Fibroblast of the aortic adventitia (primary cell): ENCODE data around the gene TTLL12. TPM values are rescaled to one million over a fixed set of nuclear protein-coding genes. Genes with fewer than 3 reads are reported as not detected.

Experiments
- DNase-seq: peaks from one replicate; pipeline ENCODE4 v3.0.0-alpha.2; 2010; ENCODE audit warnings: low read depth
- H3K4me3 ChIP-seq: 2 replicates; pipeline ENCODE4 v1.5.1; 2011; ENCODE audit warnings: low read depth, mild to moderate bottlenecking, control low read depth, low read length, moderate library complexity
- total RNA-seq: library from RNA; depleted of rRNA; stranded (reverse); fragments of >200 nt; gene quantifications from 2 replicates; pipeline ENCODE4 v1.2.3, GENCODE V29; 2012; ENCODE audit warnings: low replicate concordance
- TF ChIP-seq, protein P1 (sequence below): IDR thresholded peaks from 2 replicates; pipeline ENCODE4 v1.5.1; 2011; ENCODE audit warnings: mild to moderate bottlenecking, low read length, control low read depth, inconsistent platforms; ENCODE audit not compliant: insufficient read depth

The TTLL12 gene
- total RNA-seq, 1 donor = 40.5 TPM

DNA sequence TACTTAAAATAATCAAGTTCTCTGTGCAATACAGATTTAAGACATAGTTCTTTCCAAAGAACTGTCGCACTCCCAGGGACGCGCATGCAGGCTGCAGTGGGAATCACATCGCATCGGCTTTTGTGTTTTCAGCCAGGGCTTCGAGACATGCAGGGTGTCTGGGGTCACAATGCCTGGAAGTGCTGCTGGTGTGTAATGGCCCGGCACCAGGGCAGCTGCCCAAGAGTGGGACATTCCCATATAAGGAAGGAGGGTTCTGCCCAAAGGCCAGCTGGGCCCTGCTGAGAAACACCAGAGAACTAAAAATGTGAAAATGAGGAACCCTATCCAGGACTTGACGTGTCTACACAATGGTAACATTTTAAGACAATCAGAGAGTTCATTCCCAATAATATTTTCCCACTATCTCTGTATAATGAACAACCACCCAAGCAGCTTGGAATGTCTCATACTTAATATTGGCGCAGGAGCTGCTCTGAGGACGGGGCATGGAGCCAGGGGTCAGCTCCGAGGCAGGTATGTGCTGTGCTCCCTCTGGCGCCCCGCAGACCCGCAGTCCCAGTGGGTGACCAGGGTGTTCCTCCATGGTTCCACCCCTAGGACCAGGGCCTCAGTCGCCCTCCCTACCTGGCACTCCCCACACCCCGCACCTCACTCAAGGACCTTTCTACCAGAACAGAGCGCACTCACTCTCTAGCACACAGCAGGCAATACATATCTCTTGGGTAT is 55.0 kb downstream of the TTLL12 start:
- no peak for DNase-seq
- TF ChIP-seq, protein P1, sequence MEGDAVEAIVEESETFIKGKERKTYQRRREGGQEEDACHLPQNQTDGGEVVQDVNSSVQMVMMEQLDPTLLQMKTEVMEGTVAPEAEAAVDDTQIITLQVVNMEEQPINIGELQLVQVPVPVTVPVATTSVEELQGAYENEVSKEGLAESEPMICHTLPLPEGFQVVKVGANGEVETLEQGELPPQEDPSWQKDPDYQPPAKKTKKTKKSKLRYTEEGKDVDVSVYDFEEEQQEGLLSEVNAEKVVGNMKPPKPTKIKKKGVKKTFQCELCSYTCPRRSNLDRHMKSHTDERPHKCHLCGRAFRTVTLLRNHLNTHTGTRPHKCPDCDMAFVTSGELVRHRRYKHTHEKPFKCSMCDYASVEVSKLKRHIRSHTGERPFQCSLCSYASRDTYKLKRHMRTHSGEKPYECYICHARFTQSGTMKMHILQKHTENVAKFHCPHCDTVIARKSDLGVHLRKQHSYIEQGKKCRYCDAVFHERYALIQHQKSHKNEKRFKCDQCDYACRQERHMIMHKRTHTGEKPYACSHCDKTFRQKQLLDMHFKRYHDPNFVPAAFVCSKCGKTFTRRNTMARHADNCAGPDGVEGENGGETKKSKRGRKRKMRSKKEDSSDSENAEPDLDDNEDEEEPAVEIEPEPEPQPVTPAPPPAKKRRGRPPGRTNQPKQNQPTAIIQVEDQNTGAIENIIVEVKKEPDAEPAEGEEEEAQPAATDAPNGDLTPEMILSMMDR = no peak
- no peak overlapping the region for H3K4me3 ChIP-seq

DNA sequence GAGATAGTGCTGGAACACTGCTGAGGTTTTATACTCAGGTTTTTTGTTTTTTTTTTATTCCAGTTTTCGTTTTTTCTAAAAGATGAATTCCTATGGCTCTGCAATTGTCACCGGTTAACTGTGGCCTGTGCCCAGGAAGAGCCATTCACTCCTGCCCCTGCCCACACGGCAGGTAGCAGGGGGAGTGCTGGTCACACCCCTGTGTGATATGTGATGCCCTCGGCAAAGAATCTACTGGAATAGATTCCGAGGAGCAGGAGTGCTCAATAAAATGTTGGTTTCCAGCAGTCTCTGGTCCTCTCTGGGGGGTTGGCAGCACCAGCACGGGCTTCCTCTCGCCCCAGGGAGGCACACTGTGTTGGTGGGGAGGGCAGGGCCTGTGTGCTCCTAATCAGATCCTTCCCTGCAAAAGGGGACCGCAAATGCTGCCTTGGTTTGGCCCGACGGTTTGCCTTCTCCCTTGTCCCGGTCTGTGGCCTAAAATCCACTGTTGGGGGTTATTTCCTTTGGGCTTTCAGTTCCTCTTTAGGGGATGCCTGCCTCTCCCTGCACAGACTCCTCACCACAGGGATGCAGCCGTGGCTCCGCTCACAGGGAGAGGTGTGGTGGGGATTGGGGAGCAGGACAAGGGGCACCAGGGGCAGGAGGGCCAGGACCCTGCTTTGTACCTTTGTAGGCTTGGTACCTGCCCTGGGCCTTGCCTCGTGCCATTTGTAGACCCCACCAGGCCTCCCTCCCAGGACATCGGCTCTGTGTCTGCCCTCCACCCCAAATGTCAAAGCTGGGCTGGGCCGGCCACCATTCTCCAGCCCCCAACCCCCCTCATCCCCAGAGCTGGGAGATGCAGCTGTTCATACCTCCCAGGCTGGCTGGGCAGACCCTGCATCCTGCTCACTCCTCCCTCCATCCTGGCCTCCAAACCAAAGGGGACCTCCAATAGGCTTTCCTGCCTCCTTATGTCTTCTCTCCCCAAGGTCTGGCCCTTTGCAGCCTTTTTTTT is 57.2 kb downstream of the TTLL12 start:
- TF ChIP-seq, protein P1 = no peak
- DNase-seq = no peak
- H3K4me3 ChIP-seq = no peak overlapping the region

DNA sequence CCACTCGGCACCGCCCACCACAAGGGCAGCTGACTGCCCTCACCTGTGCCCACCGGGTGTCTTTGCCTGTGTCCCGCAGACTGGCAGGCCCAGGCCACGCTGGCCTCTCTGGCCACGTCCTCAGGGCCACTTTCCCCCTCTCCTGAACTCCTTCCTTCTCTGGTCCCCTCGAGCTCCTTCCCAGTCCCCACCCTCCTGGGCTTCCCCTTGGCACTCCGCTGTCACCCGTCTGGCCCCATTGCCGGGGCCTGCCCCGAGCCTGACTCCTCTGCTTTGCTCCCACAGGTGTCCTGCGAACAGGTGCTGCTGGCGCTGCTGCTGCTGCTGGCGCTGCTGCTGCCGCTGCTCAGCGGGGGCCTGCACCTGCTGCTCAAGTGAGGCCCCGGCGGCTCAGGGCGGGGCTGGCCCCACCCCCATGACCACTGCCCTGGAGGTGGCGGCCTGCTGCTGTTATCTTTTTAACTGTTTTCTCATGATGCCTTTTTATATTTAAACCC is 58.0 kb downstream of the TTLL12 start:
- H3K4me3 ChIP-seq = no peak overlapping the region
- TF ChIP-seq, protein P1 = no peak
- no peak for DNase-seq

DNA sequence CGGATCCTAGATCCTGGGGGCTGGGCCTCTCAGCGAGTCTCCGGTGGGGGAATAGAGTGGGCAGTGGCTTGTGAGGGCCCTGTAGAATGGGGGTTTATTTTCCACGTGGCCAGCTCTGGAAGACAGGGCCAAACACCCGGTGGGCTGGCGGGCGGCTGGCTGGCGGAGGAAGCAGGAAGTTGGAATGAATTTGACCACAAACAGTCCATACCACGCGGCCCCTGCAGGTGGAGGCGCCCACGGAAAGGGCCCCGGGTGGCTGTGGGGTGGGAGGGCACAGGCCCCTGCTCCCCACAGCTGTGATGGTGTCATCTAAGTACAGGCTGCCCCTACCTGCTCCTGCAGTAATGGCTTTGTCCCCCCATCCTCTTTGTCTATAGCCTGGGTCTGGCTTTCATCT is 58.8 kb downstream of the TTLL12 start:
- no peak overlapping the region for H3K4me3 ChIP-seq
- no peak for DNase-seq
- TF ChIP-seq, protein P1 = no peak

DNA sequence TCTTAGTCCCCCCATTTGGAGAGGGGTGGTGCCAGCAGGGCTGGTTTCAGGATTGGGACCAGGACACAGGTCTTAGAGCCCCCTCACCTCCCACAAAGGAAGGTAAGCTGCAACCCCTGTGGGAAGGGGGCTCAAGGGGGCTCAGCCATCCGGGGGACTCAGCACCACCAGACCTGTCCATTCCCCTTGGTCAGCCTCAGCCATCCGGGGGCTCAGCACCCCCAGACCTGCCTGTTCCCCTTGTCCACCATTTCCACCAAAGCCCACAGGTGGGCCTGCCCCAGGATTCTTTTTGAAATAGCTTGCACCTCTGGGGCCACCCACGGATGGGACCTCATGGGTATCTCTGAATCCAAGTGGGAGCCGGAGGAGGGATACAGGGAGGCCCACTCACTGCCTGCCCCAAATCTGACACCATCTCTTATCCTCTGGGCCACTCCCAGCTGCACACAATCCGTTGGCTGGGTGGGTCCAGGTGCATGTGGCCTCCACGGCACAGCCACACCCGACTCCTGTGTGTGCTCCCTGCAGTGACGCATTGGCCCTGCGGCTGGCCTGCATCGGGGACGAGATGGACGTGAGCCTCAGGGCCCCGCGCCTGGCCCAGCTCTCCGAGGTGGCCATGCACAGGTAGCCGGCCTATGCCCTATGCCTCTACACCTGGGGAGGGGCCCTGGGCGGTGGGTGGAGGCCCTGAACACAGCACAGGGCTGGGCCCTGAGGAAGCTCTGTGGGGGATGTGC is 59.6 kb downstream of the TTLL12 start:
- no peak for DNase-seq
- TF ChIP-seq, protein P1 = no peak
- no peak overlapping the region for H3K4me3 ChIP-seq

DNA sequence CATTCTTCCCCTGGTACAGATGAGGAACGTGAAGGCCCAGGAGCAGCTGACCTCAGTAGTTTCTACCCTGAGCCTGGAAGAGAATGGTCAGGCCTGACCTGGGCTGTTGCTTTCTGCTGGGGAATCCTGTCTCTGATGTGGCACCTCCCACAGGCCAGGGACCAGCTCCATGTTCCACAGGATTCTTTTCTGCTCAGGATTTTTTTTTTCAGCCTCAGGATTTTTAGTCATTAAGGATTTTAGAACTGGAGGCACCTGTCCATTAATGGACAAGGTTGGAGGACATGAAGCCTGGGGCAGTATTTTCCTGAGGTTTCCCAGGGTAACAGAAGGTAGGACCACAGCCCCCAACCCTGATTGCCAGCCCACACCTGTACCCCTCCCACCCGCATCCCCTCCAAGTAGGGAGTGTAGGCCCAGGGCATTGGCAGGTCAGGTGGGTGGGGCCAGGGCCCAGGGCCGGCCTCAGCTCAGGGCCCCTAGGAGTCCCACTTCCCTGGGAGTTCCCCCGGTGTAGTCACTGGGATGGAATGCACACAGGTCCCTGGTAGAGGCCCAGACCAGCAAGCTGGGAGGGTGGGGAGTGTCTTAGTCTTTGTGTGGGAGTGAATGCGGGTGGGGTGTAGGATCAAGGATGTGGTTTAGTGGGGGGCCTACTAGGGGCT is 60.3 kb downstream of the TTLL12 start:
- no peak overlapping the region for H3K4me3 ChIP-seq
- TF ChIP-seq, protein P1 = no peak
- DNase-seq = peak; percentile 72
